ENCODE results near the gene POLD2. TPM values are rescaled to one million over a fixed set of nuclear protein-coding genes. Genes with fewer than 3 reads are reported as not detected.

Gene POLD2
- total RNA-seq, 1 donor from 2014 or later, result 103 TPM

GRCh38 chr7:44098092-44099068 lies 25.0 kb downstream of the POLD2 start:
- H3K4me3 ChIP-seq (ENCODE audit: low read depth, low read length), result no peak overlapping the region
- no peak for DNase-seq (ENCODE audit: low read depth)
- no peaks in the 10 kb centered on the region for H3K36me3 ChIP-seq (ENCODE audit: control insufficient read depth, insufficient read depth, low read length)
- TF ChIP-seq CTCF (IDR thresholded peaks at IDR 0.05; ENCODE audit: insufficient read depth, low read length, severe bottlenecking), result no peak
- H3K27me3 ChIP-seq (ENCODE audit: control insufficient read depth, insufficient read depth, low read length), result no peaks in the 10 kb centered on the region
- no peak for FAIRE-seq

- FAIRE-seq (no peak), DNase-seq (ENCODE audit: low read depth) (no peak)
- no peaks in the 10 kb centered on the region for H3K27me3 ChIP-seq (ENCODE audit: control insufficient read depth, insufficient read depth, low read length)
- TF ChIP-seq CTCF (IDR thresholded peaks at IDR 0.05; ENCODE audit: insufficient read depth, low read length, severe bottlenecking), result no peak
- H3K36me3 ChIP-seq (ENCODE audit: control insufficient read depth, insufficient read depth, low read length), result no peaks in the 10 kb centered on the region
- no peak overlapping the region for H3K4me3 ChIP-seq (ENCODE audit: low read depth, low read length)
These were observed 26.1 kb downstream of the POLD2 start for GRCh38 chr7:44097064-44097932.

GRCh38 chr7:44096326-44096881 lies 26.9 kb downstream of the POLD2 start:
- no peaks in the 10 kb centered on the region for H3K36me3 ChIP-seq (ENCODE audit: control insufficient read depth, insufficient read depth, low read length)
- FAIRE-seq, result no peak
- no peak overlapping the region for H3K4me3 ChIP-seq (ENCODE audit: low read depth, low read length)
- no peak for TF ChIP-seq CTCF (IDR thresholded peaks at IDR 0.05; ENCODE audit: insufficient read depth, low read length, severe bottlenecking)
- H3K27me3 ChIP-seq (ENCODE audit: control insufficient read depth, insufficient read depth, low read length), result no peaks in the 10 kb centered on the region
- no peak for DNase-seq (ENCODE audit: low read depth)

- no peak for FAIRE-seq
- no peaks in the 10 kb centered on the region for H3K36me3 ChIP-seq (ENCODE audit: control insufficient read depth, insufficient read depth, low read length)
- no peak for DNase-seq (ENCODE audit: low read depth)
- H3K4me3 ChIP-seq (ENCODE audit: low read depth, low read length), result no peak overlapping the region
- H3K27me3 ChIP-seq (ENCODE audit: control insufficient read depth, insufficient read depth, low read length), result no peaks in the 10 kb centered on the region
- no peak for TF ChIP-seq CTCF (IDR thresholded peaks at IDR 0.05; ENCODE audit: insufficient read depth, low read length, severe bottlenecking)
These were observed 27.6 kb downstream of the POLD2 start for GRCh38 chr7:44095781-44096180.

- Histone ChIP-seq H3K36me3 (ENCODE audit: control insufficient read depth, insufficient read depth, low read length) (no peaks in the 10 kb centered on the region), H3K4me3 (ENCODE audit: low read depth, low read length) (no peak overlapping the region), H3K27me3 (ENCODE audit: control insufficient read depth, insufficient read depth, low read length) (no peaks in the 10 kb centered on the region)
- TF ChIP-seq CTCF (IDR thresholded peaks at IDR 0.05; ENCODE audit: insufficient read depth, low read length, severe bottlenecking), result no peak
- FAIRE-seq (no peak), DNase-seq (ENCODE audit: low read depth) (no peak)
These were observed 28.3 kb downstream of the POLD2 start for GRCh38 chr7:44094883-44095592.

All from bronchial epithelial cell (primary cell).